HEK293 (cell line): Measurements from ENCODE around the gene MAPRE3.
A peak's percentile ranks its signal among the peaks of the same experiment; 100 is the strongest.

Experiments used
- CTCF ChIA-PET: fragments of 350-600 bp; formaldehyde crosslinking; extraction: SDS; loops from one replicate; lab custom pipeline; 2021; ENCODE audit warnings: antibody characterized with exemption; lab: Yijun Ruan, JAX
- POLR2A ChIA-PET: fragments of 300-600 bp; formaldehyde crosslinking; extraction: SDS; loops from one replicate; lab custom pipeline; 2020; ENCODE audit warnings: antibody characterized with exemption, inconsistent platforms; lab: Yijun Ruan, JAX
- H3K27ac ChIP-seq: fragments of 200-500 bp; sonication (Bioruptor generic); 2 replicates; pipeline ENCODE4 v1.5.1; 2014; ENCODE audit warnings: low read depth, low read length, control low read depth, inconsistent platforms; ENCODE audit errors: extremely low read depth
- H3K36me3 ChIP-seq, 2 experiments: fragments of 200-500 bp in 1 of 2; sonication (Bioruptor generic) in 1 of 2; 1 replicate in 1 of 2; 2 replicates in 1 of 2; pipeline ENCODE4 v1.5.1; 2014 to 2017; ENCODE audit warnings: inconsistent platforms in 2 of 2, low read length in 2 of 2; ENCODE audit not compliant: control insufficient read depth in 2 of 2, insufficient read depth in 1 of 2
- H3K4me1 ChIP-seq: fragments of 200-500 bp; sonication (Bioruptor generic); 2 replicates; pipeline ENCODE4 v1.5.1; 2014; ENCODE audit warnings: mild to moderate bottlenecking, low read length, inconsistent platforms; ENCODE audit not compliant: control insufficient read depth, insufficient read depth
- H3K4me3 ChIP-seq: 2 replicates; pipeline ENCODE4 v1.5.1; 2011; ENCODE audit warnings: low read depth, mild to moderate bottlenecking, control low read depth, low read length, moderate library complexity
- H3K9me3 ChIP-seq: fragments of 200-500 bp; sonication (Bioruptor generic); 2 replicates; pipeline ENCODE4 v1.5.1; 2014; ENCODE audit warnings: low read depth, low read length, inconsistent platforms; ENCODE audit not compliant: control insufficient read depth, insufficient read depth
- IKZF3 ChIP-seq: fragments of 450-650 bp; IDR thresholded peaks from 2 replicates; pipeline ENCODE4 v1.5.0; 2018; ENCODE audit warnings: missing biosample characterization, mild to moderate bottlenecking, missing genetic modification characterization, moderate library complexity
- KLF10 ChIP-seq: fragments of 450-650 bp; IDR thresholded peaks from 2 replicates; pipeline ENCODE4 v1.5.1; 2018; ENCODE audit warnings: missing biosample characterization, mild to moderate bottlenecking, missing genetic modification characterization
- PRDM1 ChIP-seq: fragments of 450-650 bp; formaldehyde crosslinking; IDR thresholded peaks from 2 replicates; pipeline ENCODE4; 2016; ENCODE audit warnings: missing biosample characterization, missing genetic modification characterization
- PRDM6 ChIP-seq: fragments of 450-650 bp; formaldehyde crosslinking; IDR thresholded peaks from 2 replicates; pipeline ENCODE4 v1.5.1; 2017; ENCODE audit warnings: missing biosample characterization, missing genetic modification characterization
- ZBTB17 ChIP-seq: fragments of 450-650 bp; formaldehyde crosslinking; IDR thresholded peaks from 2 replicates; pipeline ENCODE4 v1.5.1; 2016; ENCODE audit warnings: missing biosample characterization, missing genetic modification characterization
- ZBTB20 ChIP-seq: fragments of 450-650 bp; formaldehyde crosslinking; IDR thresholded peaks from 2 replicates; pipeline ENCODE4 v1.5.1; 2016; ENCODE audit warnings: missing biosample characterization, missing genetic modification characterization
- ZBTB26 ChIP-seq: fragments of 450-650 bp; formaldehyde crosslinking; optimal IDR thresholded peaks from 2 replicates; pipeline ENCODE3; 2016; ENCODE audit warnings: missing biosample characterization, mild to moderate bottlenecking, missing genetic modification characterization
- ZFP69B ChIP-seq: fragments of 450-650 bp; formaldehyde crosslinking; IDR thresholded peaks from 2 replicates; pipeline ENCODE4 v1.5.1; 2016; ENCODE audit warnings: missing biosample characterization, missing genetic modification characterization
- ZNF155 ChIP-seq: fragments of 450-650 bp; formaldehyde crosslinking; IDR thresholded peaks from 2 replicates; pipeline ENCODE4 v1.5.1; 2016; ENCODE audit warnings: missing biosample characterization, missing genetic modification characterization
- ZNF175 ChIP-seq: fragments of 450-650 bp; formaldehyde crosslinking; IDR thresholded peaks from 2 replicates; pipeline ENCODE4 v1.5.1; 2016; ENCODE audit warnings: missing biosample characterization, missing genetic modification characterization
- ZNF18 ChIP-seq: fragments of 450-650 bp; formaldehyde crosslinking; IDR thresholded peaks from 2 replicates; pipeline ENCODE4 v1.5.1; 2016; ENCODE audit warnings: missing biosample characterization, missing genetic modification characterization
- ZNF211 ChIP-seq: fragments of 450-650 bp; formaldehyde crosslinking; IDR thresholded peaks from 2 replicates; pipeline ENCODE4 v1.5.1; 2016; ENCODE audit warnings: low read depth, missing biosample characterization, missing genetic modification characterization
- ZNF214 ChIP-seq: fragments of 450-650 bp; formaldehyde crosslinking; IDR thresholded peaks from 2 replicates; pipeline ENCODE4 v1.5.1; 2017; ENCODE audit warnings: missing biosample characterization, mild to moderate bottlenecking, missing genetic modification characterization, borderline replicate concordance
- ZNF335 ChIP-seq: fragments of 450-650 bp; formaldehyde crosslinking; conservative IDR thresholded peaks from 2 replicates; pipeline ENCODE4 v1.5.1; 2016; ENCODE audit warnings: missing biosample characterization, missing genetic modification characterization
- ZNF423 ChIP-seq: fragments of 450-650 bp; formaldehyde crosslinking; IDR thresholded peaks from 2 replicates; pipeline ENCODE4 v1.5.1; 2016; ENCODE audit warnings: missing biosample characterization, missing genetic modification characterization
- ZNF426 ChIP-seq: fragments of 450-650 bp; formaldehyde crosslinking; IDR thresholded peaks from 2 replicates; pipeline ENCODE4 v1.5.1; 2017; ENCODE audit warnings: missing biosample characterization, missing genetic modification characterization, mild to moderate bottlenecking, inconsistent platforms, moderate library complexity
- ZNF561 ChIP-seq: fragments of 450-650 bp; IDR thresholded peaks from 2 replicates; pipeline ENCODE4 v1.5.1; 2018; ENCODE audit warnings: missing biosample characterization, missing genetic modification characterization, borderline replicate concordance
- ZNF600 ChIP-seq: fragments of 450-650 bp; formaldehyde crosslinking; IDR thresholded peaks from 2 replicates; pipeline ENCODE4 v1.5.1; 2016; ENCODE audit warnings: missing biosample characterization, missing genetic modification characterization
- ZNF629 ChIP-seq: fragments of 450-650 bp; formaldehyde crosslinking; IDR thresholded peaks from 2 replicates; pipeline ENCODE4 v1.5.1; 2017; ENCODE audit warnings: missing biosample characterization, missing genetic modification characterization
- ZNF654 ChIP-seq: fragments of 450-650 bp; formaldehyde crosslinking; IDR thresholded peaks from 2 replicates; pipeline ENCODE4 v1.5.1; 2016; ENCODE audit warnings: low read depth, missing biosample characterization, missing genetic modification characterization
- ZNF670 ChIP-seq: fragments of 450-650 bp; formaldehyde crosslinking; IDR thresholded peaks from 2 replicates; pipeline ENCODE4 v1.5.1; 2016; ENCODE audit warnings: missing biosample characterization, missing genetic modification characterization, low read depth
- ZNF785 ChIP-seq: fragments of 450-650 bp; formaldehyde crosslinking; IDR thresholded peaks from 2 replicates; pipeline ENCODE4 v1.5.1; 2016; ENCODE audit warnings: missing biosample characterization, missing genetic modification characterization
- ZSCAN16 ChIP-seq: fragments of 450-650 bp; formaldehyde crosslinking; IDR thresholded peaks from 2 replicates; pipeline ENCODE4 v1.5.1; 2016; ENCODE audit warnings: missing biosample characterization, missing genetic modification characterization
- ZSCAN23 ChIP-seq: fragments of 450-650 bp; formaldehyde crosslinking; IDR thresholded peaks from 2 replicates; pipeline ENCODE4 v1.5.1; 2016; ENCODE audit warnings: missing biosample characterization, missing genetic modification characterization
- ZSCAN30 ChIP-seq: fragments of 450-650 bp; IDR thresholded peaks from 2 replicates; pipeline ENCODE4 v1.5.1; 2018; ENCODE audit warnings: missing biosample characterization, mild to moderate bottlenecking, missing genetic modification characterization, moderate library complexity

Gene MAPRE3

DNA sequence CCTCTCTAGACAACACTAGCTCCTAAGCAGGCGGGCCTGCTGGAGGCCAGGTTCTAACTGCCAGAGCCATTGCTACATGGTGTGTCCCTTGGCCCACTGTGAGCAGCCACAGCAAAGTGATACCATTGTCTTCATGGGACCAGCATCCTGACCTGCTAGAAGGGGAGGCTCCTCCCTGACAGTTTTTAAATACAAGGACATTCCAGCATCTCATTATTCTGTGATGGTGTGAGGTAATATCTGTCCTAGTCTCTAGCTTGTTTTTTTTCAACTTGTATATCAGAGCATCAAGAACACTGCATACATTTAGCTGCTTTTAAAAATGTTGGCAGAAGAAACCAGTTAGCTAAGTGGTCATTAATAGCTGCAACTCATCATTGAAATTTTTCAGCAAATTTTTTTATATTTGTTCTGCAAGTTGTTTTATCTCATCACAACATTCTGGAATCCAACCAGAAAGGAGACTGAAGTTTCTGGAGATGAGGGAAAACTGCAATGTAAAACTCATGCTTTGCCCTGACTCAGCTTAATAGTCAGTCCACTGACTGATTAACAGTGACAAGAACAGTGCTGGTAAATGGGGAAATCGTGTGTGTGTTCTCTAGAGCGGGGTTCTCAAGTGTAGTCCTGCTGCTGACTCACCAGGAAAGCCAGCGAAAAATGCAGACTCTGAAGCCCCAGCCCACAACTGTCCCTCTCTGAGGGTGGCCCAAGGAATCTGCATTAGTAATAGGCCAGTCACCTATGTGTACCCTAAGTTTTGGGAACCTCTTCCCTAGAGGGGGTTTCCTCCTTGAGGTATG lies 17.8 kb downstream of the MAPRE3 start:
- no peak overlapping the region for H3K4me3 ChIP-seq

DNA sequence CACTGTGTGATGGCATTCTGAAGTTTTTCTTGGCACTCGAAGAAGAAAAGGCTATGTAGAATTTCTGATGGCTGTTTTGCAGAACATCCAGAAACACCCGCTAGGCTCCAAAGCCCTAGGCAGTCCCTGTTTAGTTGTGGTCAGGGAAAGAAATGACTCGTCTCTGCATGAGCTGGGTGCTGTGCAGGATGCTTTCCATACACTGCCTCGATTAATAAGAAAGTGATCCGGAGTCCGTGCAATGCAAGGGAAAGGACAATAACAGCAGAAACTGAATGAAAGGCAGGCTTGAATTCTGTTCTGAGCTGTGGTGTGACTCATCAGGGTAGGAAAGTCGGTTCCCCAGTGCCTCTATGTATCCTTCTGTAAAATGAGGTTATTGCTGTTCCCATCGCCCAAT lies 18.7 kb downstream of the MAPRE3 start:
- peak; percentile 81 for TF ChIP-seq PRDM1 (tag by site-specific recombination)
- peak; percentile 74 for TF ChIP-seq ZNF600 (tag by site-specific recombination)
- no peak for TF ChIP-seq ZSCAN23 (tag by site-specific recombination)
- Histone ChIP-seq H3K4me1 (no peaks in the 10 kb centered on the region), H3K4me3 (no peak overlapping the region), H3K9me3 (no peaks in the 10 kb centered on the region), H3K36me3 (peaks cover 0 to 9% of the 10 kb centered on the region in 2 experiments; a peak in 1 of 3 replicates), H3K27ac (no peak overlapping the region)
- ChIA-PET CTCF (interaction anchor here (1.6 kb wide), 1 partner anchor 28 kb away, joined by 4 read pairs; no protein-coding TSS in a partner anchor), POLR2A (no interaction called here)

More for the DNA sequence above, 17.8 kb downstream of the MAPRE3 start:
- Histone ChIP-seq H3K4me1 (no peaks in the 10 kb centered on the region), H3K36me3 (peaks cover 0 to 9% of the 10 kb centered on the region in 2 experiments; a peak in 1 of 3 replicates), H3K9me3 (no peaks in the 10 kb centered on the region), H3K27ac (no peak overlapping the region)
- POLR2A ChIA-PET = no interaction called here
- CTCF ChIA-PET = interaction anchor here (0.6 to 1.4 kb wide), 3 partner anchors 20 to 143 kb away, joined by 4 read pairs; no protein-coding TSS in a partner anchor
- no peak for TF ChIP-seq ZNF423 (tag by site-specific recombination)
- TF ChIP-seq ZBTB17 (tag by site-specific recombination) = no peak
- TF ChIP-seq ZNF561 (tag by site-specific recombination) = no peak
- no peak for TF ChIP-seq ZSCAN16
- TF ChIP-seq ZNF426 (tag by site-specific recombination) = no peak
- peak; percentile 38; the same call in 1 of the 2 replicates for TF ChIP-seq ZBTB20 (tag by site-specific recombination)
- TF ChIP-seq ZSCAN30 (tag by site-specific recombination) = no peak
- TF ChIP-seq ZNF785 (tag by site-specific recombination) = no peak

- Histone ChIP-seq H3K4me1 (no peaks in the 10 kb centered on the region), H3K36me3 (peaks cover 0 to 2% of the 10 kb centered on the region in 2 experiments; a peak in 1 of 3 replicates), H3K27ac (no peak overlapping the region), H3K9me3 (no peaks in the 10 kb centered on the region), H3K4me3 (no peak overlapping the region)
- TF ChIP-seq ZFP69B = no peak
- TF ChIP-seq ZNF211 (tag by site-specific recombination) = no peak
- no peak for TF ChIP-seq KLF10 (tag by site-specific recombination)
- no peak for TF ChIP-seq ZNF214
- TF ChIP-seq ZNF654 (tag by site-specific recombination) = no peak
- TF ChIP-seq ZNF155 (tag by site-specific recombination) = no peak
- TF ChIP-seq ZNF670 (tag by site-specific recombination) = no peak
- no peak for TF ChIP-seq ZNF18 (tag by site-specific recombination)
- no peak for TF ChIP-seq ZNF335 (tag by site-specific recombination)
- no peak for TF ChIP-seq PRDM6 (tag by site-specific recombination)
- no peak for TF ChIP-seq ZNF175 (tag by site-specific recombination)
- no peak for TF ChIP-seq ZBTB26 (tag by site-specific recombination)
- TF ChIP-seq ZNF629 (tag by site-specific recombination) = no peak
- no peak for TF ChIP-seq IKZF3 (tag by site-specific recombination)
- ChIA-PET POLR2A (no interaction called here), CTCF (no interaction called here)
Measured at GRCh38 chr2:26991717-26992116, 21.3 kb downstream of the MAPRE3 start.
